HL-60 (cell line): ENCODE data around the gene EDNRA.

Experiments
- CTCF ChIP-seq: IDR thresholded peaks from one replicate; pipeline ENCODE4 v1.5.1; 2011; ENCODE audit warnings: low read length, control low read depth, inconsistent platforms; ENCODE audit not compliant: insufficient read depth
- GABPA ChIP-seq: IDR thresholded peaks from 2 replicates; pipeline ENCODE4 v1.6.1; 2012; ENCODE audit warnings: low read depth
- POLR2AphosphoS5 ChIP-seq: IDR thresholded peaks from 2 replicates; pipeline ENCODE4 v1.6.1; 2012; ENCODE audit warnings: low read depth
- REST ChIP-seq: IDR thresholded peaks from 2 replicates; pipeline ENCODE4 v1.6.1; 2012; ENCODE audit warnings: low read depth; ENCODE audit not compliant: insufficient replicate concordance

GRCh38 chr4:147587041-147587440 lies 106.1 kb downstream of the EDNRA start:
- TF ChIP-seq CTCF (no peak), REST (no peak), POLR2AphosphoS5 (no peak), GABPA (no peak)
